Panc1 (cell line): ENCODE data around the gene LRRC71. TPM values are rescaled to one million over a fixed set of nuclear protein-coding genes. Genes with fewer than 3 reads are reported as not detected.

Experiments used
- ATAC-seq: fragments of 200-7000 bp; cut with Tn5 transposase; 2 replicates; pipeline ENCODE4 v1.9.1; 2020; ENCODE audit warnings: mild to moderate bottlenecking, moderate library complexity
- BruUV-seq: library from RNA; stranded (reverse); fragments of 400-500 nt; replicated peaks from 2 replicates; lab custom pipeline; 2021; lab: Mats Ljungman, UMichigan
- CTCF ChIA-PET: fragments of 300-600 bp; sonication (Branson Sonifier 250); formaldehyde crosslinking; loops from one replicate; lab custom pipeline; 2022; ENCODE audit warnings: antibody characterized with exemption; lab: Charles Lee
- POLR2A ChIA-PET: fragments of 300-600 bp; sonication (Branson Sonifier 250); formaldehyde crosslinking; loops from one replicate; lab custom pipeline; 2022; ENCODE audit warnings: antibody characterized with exemption; lab: Charles Lee
- DNase-seq: peaks from one replicate; pipeline ENCODE4 v3.0.0-alpha.2; 2010; ENCODE audit warnings: low read depth, low spot score
- H3K27ac ChIP-seq: 2 replicates; pipeline ENCODE4 v1.5.1; 2011; ENCODE audit warnings: mild to moderate bottlenecking, low read length, inconsistent platforms
- H3K27me3 ChIP-seq: fragments of 200-500 bp; sonication (Bioruptor generic); 2 replicates; pipeline ENCODE4 v1.6.0; 2014; ENCODE audit warnings: low read length, inconsistent platforms; ENCODE audit not compliant: control insufficient read depth, insufficient read depth
- H3K36me3 ChIP-seq: fragments of 200-500 bp; sonication (Bioruptor generic); 2 replicates; pipeline ENCODE4 v1.5.1; 2014; ENCODE audit warnings: inconsistent platforms, mild to moderate bottlenecking, low read length, moderate library complexity; ENCODE audit not compliant: control insufficient read depth, insufficient read depth
- H3K4me1 ChIP-seq: 2 replicates; pipeline ENCODE4 v1.5.1; 2011; ENCODE audit warnings: inconsistent platforms, mild to moderate bottlenecking, low read length, moderate library complexity; ENCODE audit not compliant: control insufficient read depth, insufficient read depth
- H3K4me3 ChIP-seq, 2 experiments: 2 replicates each; pipeline ENCODE4 v1.5.1; 2011 to 2012; ENCODE audit warnings: low read depth in 2 of 2, low read length in 2 of 2, mild to moderate bottlenecking in 2 of 2, inconsistent platforms in 1 of 2, moderate library complexity in 1 of 2
- H3K9me3 ChIP-seq: fragments of 200-500 bp; sonication (Bioruptor generic); 2 replicates; pipeline ENCODE4 v1.5.1; 2014; ENCODE audit warnings: low read depth, mild to moderate bottlenecking, inconsistent platforms, low read length, moderate library complexity; ENCODE audit not compliant: control insufficient read depth, insufficient read depth
- POLR2AphosphoS5 ChIP-seq: IDR thresholded peaks from 2 replicates; pipeline ENCODE4 v1.6.1; 2012; ENCODE audit warnings: mild to moderate bottlenecking, low read depth, low read length, moderate library complexity
- SIN3A ChIP-seq: IDR thresholded peaks from 2 replicates; pipeline ENCODE4 v1.6.1; 2012; ENCODE audit warnings: low read depth, mild to moderate bottlenecking, low read length, moderate library complexity, borderline replicate concordance; ENCODE audit not compliant: insufficient read depth
- TCF7L2 ChIP-seq: IDR thresholded peaks from 2 replicates; pipeline ENCODE4 v1.6.1; 2011; ENCODE audit warnings: mild to moderate bottlenecking, low read depth, low read length, inconsistent platforms
- in situ Hi-C: cut with HindIII; loops from 2 replicates; pipeline ENCODE4 v1.10.0; 2016; ENCODE audit warnings: low sequenced_read_pairs, low pct_unique_long_range_greater_than_20kb
- intact Hi-C: fragments of 100-400 bp; cut with micrococcal nuclease; formaldehyde crosslinking; loops from one replicate; pipeline ENCODE4 v1.10.0; 2022; ENCODE audit not compliant: unreplicated experiment
- total RNA-seq: library from RNA; stranded (reverse); gene quantifications from one replicate; pipeline ENCODE4 v1.2.1, GENCODE V29; 2021; ENCODE audit not compliant: unreplicated experiment
- TF ChIP-seq, protein P1 (sequence below): fragments of 450-650 bp; IDR thresholded peaks from 2 replicates; pipeline ENCODE4 v1.5.1; 2017; ENCODE audit warnings: mild to moderate bottlenecking
- TF ChIP-seq, protein P2 (sequence below), 2 experiments: IDR thresholded peaks; 2 replicates each; pipeline ENCODE4 v1.6.1; 2011 to 2012; ENCODE audit warnings: low read depth in 2 of 2, control low read depth in 1 of 2, low read length in 1 of 2, mild to moderate bottlenecking in 1 of 2, moderate library complexity in 1 of 2; ENCODE audit not compliant: insufficient read depth in 1 of 2

Gene LRRC71
- total RNA-seq, 1 experiment from 2014 or later, result 0.77 TPM

DNA sequence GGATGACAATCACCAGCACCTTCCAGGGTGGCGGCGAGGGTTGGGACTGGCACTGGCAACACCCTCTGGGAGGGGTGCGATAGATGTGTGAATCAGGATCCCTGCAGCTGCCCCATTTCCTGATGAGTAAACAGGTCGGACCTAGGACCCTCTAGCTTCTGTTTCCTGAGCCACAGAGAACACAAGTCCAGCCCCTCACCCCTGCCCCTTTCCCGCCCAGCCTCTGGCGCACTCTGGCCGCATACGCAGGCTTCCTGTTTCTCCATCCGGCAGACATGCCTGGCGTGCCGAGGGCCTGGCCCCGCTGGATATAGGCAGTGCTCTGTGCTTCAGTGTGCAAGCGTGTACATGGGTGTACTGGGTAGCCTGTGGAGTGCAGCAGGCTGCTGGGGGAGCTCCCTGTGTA lies 22.3 kb upstream of the LRRC71 start:
- ATAC-seq (peak; percentile 22), DNase-seq (no peak)
- H3K27me3 ChIP-seq, result no peaks in the 10 kb centered on the region
- H3K9me3 ChIP-seq, result no peaks in the 10 kb centered on the region
- peaks cover 65% of the 10 kb centered on the region for H3K4me1 ChIP-seq
- BruUV-seq, result no TSS peak
- H3K27ac ChIP-seq, result peak overlapping the region; percentile 91
- peak overlapping the region in 1 of 2 experiments; percentile 20; a peak in 2 of 4 replicates for H3K4me3 ChIP-seq
- in situ Hi-C loops (no loop called here), intact Hi-C loops (no loop called here)
- ChIA-PET CTCF (interaction anchor here (0.6 kb wide), 1 partner anchor 24 kb away, joined by 3 read pairs; no protein-coding TSS in a partner anchor), POLR2A (no interaction called here)
- no peak for TF ChIP-seq POLR2AphosphoS5
- TF ChIP-seq, protein P1, sequence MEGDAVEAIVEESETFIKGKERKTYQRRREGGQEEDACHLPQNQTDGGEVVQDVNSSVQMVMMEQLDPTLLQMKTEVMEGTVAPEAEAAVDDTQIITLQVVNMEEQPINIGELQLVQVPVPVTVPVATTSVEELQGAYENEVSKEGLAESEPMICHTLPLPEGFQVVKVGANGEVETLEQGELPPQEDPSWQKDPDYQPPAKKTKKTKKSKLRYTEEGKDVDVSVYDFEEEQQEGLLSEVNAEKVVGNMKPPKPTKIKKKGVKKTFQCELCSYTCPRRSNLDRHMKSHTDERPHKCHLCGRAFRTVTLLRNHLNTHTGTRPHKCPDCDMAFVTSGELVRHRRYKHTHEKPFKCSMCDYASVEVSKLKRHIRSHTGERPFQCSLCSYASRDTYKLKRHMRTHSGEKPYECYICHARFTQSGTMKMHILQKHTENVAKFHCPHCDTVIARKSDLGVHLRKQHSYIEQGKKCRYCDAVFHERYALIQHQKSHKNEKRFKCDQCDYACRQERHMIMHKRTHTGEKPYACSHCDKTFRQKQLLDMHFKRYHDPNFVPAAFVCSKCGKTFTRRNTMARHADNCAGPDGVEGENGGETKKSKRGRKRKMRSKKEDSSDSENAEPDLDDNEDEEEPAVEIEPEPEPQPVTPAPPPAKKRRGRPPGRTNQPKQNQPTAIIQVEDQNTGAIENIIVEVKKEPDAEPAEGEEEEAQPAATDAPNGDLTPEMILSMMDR, result no peak
- no peak for TF ChIP-seq TCF7L2
- TF ChIP-seq, protein P2, sequence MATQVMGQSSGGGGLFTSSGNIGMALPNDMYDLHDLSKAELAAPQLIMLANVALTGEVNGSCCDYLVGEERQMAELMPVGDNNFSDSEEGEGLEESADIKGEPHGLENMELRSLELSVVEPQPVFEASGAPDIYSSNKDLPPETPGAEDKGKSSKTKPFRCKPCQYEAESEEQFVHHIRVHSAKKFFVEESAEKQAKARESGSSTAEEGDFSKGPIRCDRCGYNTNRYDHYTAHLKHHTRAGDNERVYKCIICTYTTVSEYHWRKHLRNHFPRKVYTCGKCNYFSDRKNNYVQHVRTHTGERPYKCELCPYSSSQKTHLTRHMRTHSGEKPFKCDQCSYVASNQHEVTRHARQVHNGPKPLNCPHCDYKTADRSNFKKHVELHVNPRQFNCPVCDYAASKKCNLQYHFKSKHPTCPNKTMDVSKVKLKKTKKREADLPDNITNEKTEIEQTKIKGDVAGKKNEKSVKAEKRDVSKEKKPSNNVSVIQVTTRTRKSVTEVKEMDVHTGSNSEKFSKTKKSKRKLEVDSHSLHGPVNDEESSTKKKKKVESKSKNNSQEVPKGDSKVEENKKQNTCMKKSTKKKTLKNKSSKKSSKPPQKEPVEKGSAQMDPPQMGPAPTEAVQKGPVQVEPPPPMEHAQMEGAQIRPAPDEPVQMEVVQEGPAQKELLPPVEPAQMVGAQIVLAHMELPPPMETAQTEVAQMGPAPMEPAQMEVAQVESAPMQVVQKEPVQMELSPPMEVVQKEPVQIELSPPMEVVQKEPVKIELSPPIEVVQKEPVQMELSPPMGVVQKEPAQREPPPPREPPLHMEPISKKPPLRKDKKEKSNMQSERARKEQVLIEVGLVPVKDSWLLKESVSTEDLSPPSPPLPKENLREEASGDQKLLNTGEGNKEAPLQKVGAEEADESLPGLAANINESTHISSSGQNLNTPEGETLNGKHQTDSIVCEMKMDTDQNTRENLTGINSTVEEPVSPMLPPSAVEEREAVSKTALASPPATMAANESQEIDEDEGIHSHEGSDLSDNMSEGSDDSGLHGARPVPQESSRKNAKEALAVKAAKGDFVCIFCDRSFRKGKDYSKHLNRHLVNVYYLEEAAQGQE (IDR thresholded peaks at IDR 0.05; ENCODE audit: insufficient read depth in 1 of 2, low read depth in 2 of 2, low read length in 1 of 2), result no peak
- TF ChIP-seq SIN3A, result no peak
- no peaks in the 10 kb centered on the region for H3K36me3 ChIP-seq

DNA sequence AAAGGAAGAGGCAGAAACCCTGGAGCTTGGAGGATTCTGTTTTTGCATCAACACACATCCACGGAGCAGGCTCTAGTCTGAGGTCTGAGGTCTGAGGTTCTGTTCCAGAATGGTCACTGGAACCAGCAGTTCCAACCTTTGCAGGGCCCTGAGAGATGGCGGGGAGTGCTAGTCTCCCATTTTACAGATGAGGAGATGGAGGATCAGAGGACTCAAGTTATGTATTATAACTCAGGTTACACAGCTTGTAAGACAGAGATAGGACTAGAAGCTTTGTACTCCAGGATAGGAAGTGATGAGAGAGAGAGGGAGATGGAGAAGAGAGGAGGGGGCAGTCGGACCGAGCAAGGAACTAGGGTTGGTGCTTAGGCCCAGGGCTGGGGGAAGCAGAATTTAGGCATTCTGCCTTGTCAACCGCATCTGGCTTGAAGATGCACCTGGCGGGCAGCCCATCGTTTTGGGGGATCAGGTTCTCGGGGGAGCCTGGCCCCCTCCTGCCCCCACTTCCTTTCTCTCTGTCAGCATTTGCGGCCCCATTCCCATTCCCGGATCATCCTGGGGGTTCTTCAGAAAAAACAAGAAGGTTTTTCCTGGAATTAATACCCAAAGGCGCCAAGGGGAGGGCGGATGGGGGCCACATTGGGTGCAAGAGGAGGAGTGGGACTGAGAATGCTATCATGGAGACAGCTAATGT lies 21.3 kb upstream of the LRRC71 start:
- intact Hi-C loops, result no loop called here
- H3K4me1 ChIP-seq, result peaks cover 58% of the 10 kb centered on the region
- no peak for ATAC-seq

More for the DNA sequence above, 21.3 kb upstream of the LRRC71 start:
- TF ChIP-seq, protein P1, result no peak
- TF ChIP-seq SIN3A (no peak), POLR2AphosphoS5 (no peak), TCF7L2 (no peak)
- TF ChIP-seq, protein P2 (IDR thresholded peaks at IDR 0.05; ENCODE audit: insufficient read depth in 1 of 2, low read depth in 2 of 2, low read length in 1 of 2), result no peak
- POLR2A ChIA-PET, result no interaction called here
- peak overlapping the region; percentile 91 for H3K27ac ChIP-seq
- H3K9me3 ChIP-seq, result no peaks in the 10 kb centered on the region
- no TSS peak for BruUV-seq
- no peak overlapping the region for H3K4me3 ChIP-seq
- no peaks in the 10 kb centered on the region for H3K36me3 ChIP-seq
- CTCF ChIA-PET, result interaction anchor here (0.6 to 1.2 kb wide), 4 partner anchors 15 to 210 kb away, joined by 3 read pairs; partner anchors contain the start of gene LRRC71
- DNase-seq, result no peak
- in situ Hi-C loops, result no loop called here
- no peaks in the 10 kb centered on the region for H3K27me3 ChIP-seq
